Neural cell (in vitro differentiated cells): ENCODE measurements around the gene AEBP1. TPM values are rescaled to one million over a fixed set of nuclear protein-coding genes. Genes with fewer than 3 reads are reported as not detected.

ENCODE experiments used
- H2AFZ ChIP-seq: fragments of 200-600, 300-800 bp; sonication (generic), shearing (Covaris generic); 2 replicates; pipeline ENCODE4 v1.6.0; 2014; ENCODE audit warnings: low read depth, mild to moderate bottlenecking, antibody characterized with exemption, low read length, moderate library complexity
- H3F3A ChIP-seq: fragments of 200-600 bp; shearing (Covaris generic); 2 replicates; pipeline ENCODE4 v1.6.1; 2016; ENCODE audit warnings: mild to moderate bottlenecking, moderate library complexity, mixed read lengths, antibody characterized with exemption, low read length; ENCODE audit not compliant: insufficient read depth, poor library complexity, severe bottlenecking
- H3K27ac ChIP-seq: fragments of 200-600, 300-800 bp; sonication (generic), shearing (Covaris generic); 2 replicates; pipeline ENCODE4 v1.5.1; 2014; ENCODE audit warnings: mild to moderate bottlenecking, low read length, moderate library complexity
- H3K27me3 ChIP-seq: fragments of 300-800, 200-600 bp; sonication (generic), shearing (Covaris generic); 2 replicates; pipeline ENCODE4 v1.6.0; 2014; ENCODE audit warnings: mild to moderate bottlenecking, low read depth, low read length, moderate library complexity; ENCODE audit not compliant: insufficient read depth
- H3K36me3 ChIP-seq: fragments of 300-800, 200-600 bp; sonication (generic), shearing (Covaris generic); 2 replicates; pipeline ENCODE4 v1.5.1; 2014; ENCODE audit warnings: mild to moderate bottlenecking, antibody characterized with exemption, low read length, moderate library complexity; ENCODE audit not compliant: insufficient read depth
- H3K4me2 ChIP-seq: fragments of 300-800, 200-600 bp; sonication (generic), shearing (Covaris generic); 2 replicates; pipeline ENCODE4 v1.6.0; 2014; ENCODE audit warnings: mild to moderate bottlenecking, low read length
- H3K4me3 ChIP-seq: fragments of 300-800, 200-600 bp; sonication (generic), shearing (Covaris generic); 2 replicates; pipeline ENCODE4 v1.5.1; 2014; ENCODE audit warnings: mild to moderate bottlenecking, low read length, moderate library complexity
- H3K79me2 ChIP-seq: fragments of 200-600 bp; shearing (Covaris generic); replicated peaks from 2 replicates; pipeline ENCODE4 v1.6.0; 2014; ENCODE audit warnings: mild to moderate bottlenecking, low read length, moderate library complexity; ENCODE audit not compliant: insufficient read depth
- H3K9ac ChIP-seq: fragments of 300-800, 200-600 bp; sonication (generic), shearing (Covaris generic); 2 replicates; pipeline ENCODE4 v1.6.1; 2016; ENCODE audit warnings: mild to moderate bottlenecking, low read length, mixed read lengths
- H3K9me2 ChIP-seq: fragments of 200-600 bp; shearing (Covaris generic); 2 replicates; pipeline ENCODE4 v1.6.1; 2016; ENCODE audit warnings: mild to moderate bottlenecking, low read length, mixed read lengths; ENCODE audit not compliant: insufficient read depth
- H3K9me3 ChIP-seq: fragments of 200-600, 300-800 bp; sonication (generic), shearing (Covaris generic); 2 replicates; pipeline ENCODE4 v1.6.1; 2016; ENCODE audit warnings: mild to moderate bottlenecking, mixed run types, low read length, moderate library complexity, mixed read lengths
- H4K20me1 ChIP-seq: fragments of 200-600 bp; shearing (Covaris generic); 2 replicates; pipeline ENCODE4 v1.6.1; 2016; ENCODE audit warnings: mild to moderate bottlenecking, mixed run types; ENCODE audit not compliant: insufficient read depth
- CTCF ChIP-seq: fragments of 450-650 bp; IDR thresholded peaks from 2 replicates; pipeline ENCODE4 v1.5.1; 2014; ENCODE audit warnings: antibody characterized with exemption, mild to moderate bottlenecking, moderate library complexity; ENCODE audit not compliant: poor library complexity, severe bottlenecking
- EP300 ChIP-seq: fragments of 450-650 bp; conservative IDR thresholded peaks from 2 replicates; pipeline ENCODE4 v1.6.1; 2014; ENCODE audit warnings: antibody characterized with exemption, mild to moderate bottlenecking, moderate library complexity; ENCODE audit not compliant: poor library complexity, severe bottlenecking
- EZH2 ChIP-seq: fragments of 200-600, 300-800 bp; shearing (Covaris generic), sonication (generic); IDR thresholded peaks from 2 replicates; pipeline ENCODE4 v1.6.1; 2014; ENCODE audit warnings: antibody characterized with exemption, low read length, borderline replicate concordance, mild to moderate bottlenecking; ENCODE audit not compliant: insufficient read depth, poor library complexity, severe bottlenecking
- MXI1 ChIP-seq: fragments of 450-650 bp; conservative IDR thresholded peaks from 2 replicates; pipeline ENCODE4 v1.6.1; 2014; ENCODE audit warnings: antibody characterized with exemption, mild to moderate bottlenecking; ENCODE audit not compliant: poor library complexity, severe bottlenecking
- POLR2AphosphoS5 ChIP-seq: IDR thresholded peaks from 2 replicates; pipeline ENCODE4 v1.6.1; 2012
- RAD21 ChIP-seq: fragments of 450-650 bp; conservative IDR thresholded peaks from 2 replicates; pipeline ENCODE4 v1.6.1; 2014; ENCODE audit warnings: antibody characterized with exemption, mild to moderate bottlenecking, moderate library complexity
- REST ChIP-seq: IDR thresholded peaks from 2 replicates; pipeline ENCODE4 v1.6.1; 2012; ENCODE audit warnings: borderline replicate concordance
- SMC3 ChIP-seq: fragments of 450-650 bp; conservative IDR thresholded peaks from 2 replicates; pipeline ENCODE4 v1.6.1; 2014; ENCODE audit warnings: antibody characterized with exemption, mild to moderate bottlenecking, moderate library complexity; ENCODE audit not compliant: poor library complexity
- TAF1 ChIP-seq: IDR thresholded peaks from 2 replicates; pipeline ENCODE4 v1.6.1; 2012; ENCODE audit warnings: low read depth
- polyA plus RNA-seq: library from polyadenylated mRNA; depleted of rRNA; stranded (reverse); fragments of >200 nt; gene quantifications from 2 replicates; pipeline ENCODE4 v1.2.3, GENCODE V29; 2014

Gene AEBP1
- polyA plus RNA-seq, 1 donor from 2014 or later = 0.30 TPM

GRCh38 chr7:44100458-44101302, 3.5 kb upstream of the AEBP1 start:
- Histone ChIP-seq H3K4me2 (no peak overlapping the region), H3K9me3 (no peaks in the 10 kb centered on the region), H3K9me2 (no peaks in the 10 kb centered on the region), H3F3A (no peaks in the 10 kb centered on the region), H2AFZ (no peak overlapping the region), H3K79me2 (no peaks in the 10 kb centered on the region), H3K36me3 (no peaks in the 10 kb centered on the region), H3K27ac (no peak overlapping the region), H4K20me1 (no peaks in the 10 kb centered on the region), H3K9ac (no peak overlapping the region), H3K4me3 (no peak overlapping the region), H3K27me3 (peaks cover 19% of the 10 kb centered on the region)
- TF ChIP-seq SMC3 = no peak
- TF ChIP-seq EZH2 = no peak
- TF ChIP-seq POLR2AphosphoS5 = no peak
- TF ChIP-seq EP300 = no peak
- TF ChIP-seq CTCF = no peak
- TF ChIP-seq REST = no peak
- no peak for TF ChIP-seq TAF1
- TF ChIP-seq MXI1 = no peak
- TF ChIP-seq RAD21 = no peak

GRCh38 chr7:44101303-44101965, 2.7 kb upstream of the AEBP1 start:
- H3K4me3 ChIP-seq = no peak overlapping the region
- no peak overlapping the region for H3K9ac ChIP-seq
- no peaks in the 10 kb centered on the region for H3K9me3 ChIP-seq
- no peak overlapping the region for H2AFZ ChIP-seq
- no peak overlapping the region for H3K27ac ChIP-seq
- no peaks in the 10 kb centered on the region for H3K79me2 ChIP-seq
- H3K4me2 ChIP-seq = no peak overlapping the region
- H3K9me2 ChIP-seq = no peaks in the 10 kb centered on the region
- H3F3A ChIP-seq = no peaks in the 10 kb centered on the region
- TF ChIP-seq TAF1 (no peak), CTCF (no peak), SMC3 (no peak), POLR2AphosphoS5 (no peak), REST (no peak), EP300 (no peak), EZH2 (no peak), RAD21 (no peak), MXI1 (no peak)
- H4K20me1 ChIP-seq = no peaks in the 10 kb centered on the region
- peaks cover 19% of the 10 kb centered on the region for H3K27me3 ChIP-seq
- no peaks in the 10 kb centered on the region for H3K36me3 ChIP-seq
